Tibial nerve (tissue), 4 donors: Measurements from ENCODE around the gene FCER1G. TPM values are rescaled to one million over a fixed set of nuclear protein-coding genes. Genes with fewer than 3 reads are reported as not detected.

ENCODE experiments used
- DNase-seq, 2 donors: peaks; one replicate each; pipeline ENCODE4 v3.0.0-alpha.2; 2019; ENCODE audit warnings: low spot score in 2 of 2
- H3K27ac ChIP-seq, 4 donors: fragments of 200-600 bp; sonication (generic) in 3 of 4; one replicate each; pipeline ENCODE4 v1.5.1; 2017 to 2019; ENCODE audit warnings: mild to moderate bottlenecking in 1 of 4
- H3K27me3 ChIP-seq, 2 donors: fragments of 200-600 bp; sonication (generic) in 1 of 2; one replicate each; pipeline versions ENCODE4 v1.5.1 to v1.6.0; 2017 to 2019
- H3K36me3 ChIP-seq, 3 donors: fragments of 200-600 bp; sonication (generic); one replicate each; pipeline ENCODE4 v1.5.1; 2018 to 2019
- H3K4me1 ChIP-seq, 4 donors: fragments of 200-600 bp; sonication (generic) in 3 of 4; one replicate each; pipeline ENCODE4 v1.5.1; 2017 to 2019
- H3K4me3 ChIP-seq, 4 donors: fragments of 200-600 bp; sonication (generic) in 3 of 4; one replicate each; pipeline ENCODE4 v1.5.1; 2017 to 2019; ENCODE audit warnings: mild to moderate bottlenecking in 1 of 4, moderate library complexity in 1 of 4
- H3K9me3 ChIP-seq, 4 donors: fragments of 200-600 bp; sonication (generic) in 3 of 4; one replicate each; pipeline ENCODE4 v1.5.1; 2017 to 2019
- CTCF ChIP-seq, 5 experiments: fragments of 200-600 bp in 3 of 5; fragments of 450-650 bp in 2 of 5; sonication (generic) in 3 of 5; IDR thresholded peaks; one replicate each; pipeline ENCODE4 v1.5.1; 2016 to 2019; ENCODE audit warnings: antibody characterized with exemption in 5 of 5, mild to moderate bottlenecking in 3 of 5, moderate library complexity in 2 of 5
- EP300 ChIP-seq, 2 donors: sonication (generic); formaldehyde crosslinking; IDR thresholded peaks; one replicate each; pipeline ENCODE4 v1.6.1; 2017; ENCODE audit warnings: antibody characterized with exemption in 2 of 2, mild to moderate bottlenecking in 1 of 2
- POLR2A ChIP-seq, 2 donors: fragments of 450-650 bp; IDR thresholded peaks; one replicate each; pipeline ENCODE4 v1.6.1; 2017; ENCODE audit warnings: antibody characterized with exemption in 2 of 2, mild to moderate bottlenecking in 2 of 2, moderate library complexity in 2 of 2
- WGBS, 2 donors: methylation state at CpG; one replicate each; pipeline ENCODE4 v1.1.5; 2018; 5-methylcytosine and 5-hydroxymethylcytosine counted together
- total RNA-seq, 4 donors: library from RNA; depleted of rRNA; stranded (reverse); fragments of >200 nt; gene quantifications; one replicate each; pipeline ENCODE4 v1.1.0, GENCODE V29; 2016

Gene FCER1G
- total RNA-seq, 4 donors from 2014 or later, result 40.6 to 190 (median 50.9) TPM

- Histone ChIP-seq H3K4me3 (no peak overlapping the region), H3K27ac (peak overlapping the region in 3 of 4 donors; percentile 56 to 73 (median 62)), H3K27me3 (no peaks in the 10 kb centered on the region), H3K9me3 (no peaks in the 10 kb centered on the region), H3K4me1 (peaks cover 0 to 32% (median 12%) of the 10 kb centered on the region in 4 donors), H3K36me3 (peaks cover 0 to 3% (median 0%) of the 10 kb centered on the region in 3 donors)
- DNase-seq, result no peak
- WGBS, 2 donors, result 31% methylated on average over 2 of the region's 2 CpGs
- TF ChIP-seq POLR2A (IDR thresholded peaks at IDR 0.05) (no peak), CTCF (IDR thresholded peaks at IDR 0.05) (no peak), EP300 (IDR thresholded peaks at IDR 0.05) (no peak)
These were observed 29.3 kb upstream of the FCER1G start for GRCh38 chr1:161185732-161186311.

GRCh38 chr1:161187311-161187710 lies 27.8 kb upstream of the FCER1G start:
- peaks cover 0 to 30% (median 13%) of the 10 kb centered on the region in 4 donors for H3K4me1 ChIP-seq
- TF ChIP-seq EP300 (IDR thresholded peaks at IDR 0.05) (no peak), CTCF (IDR thresholded peaks at IDR 0.05) (no peak), POLR2A (IDR thresholded peaks at IDR 0.05) (no peak)
- H3K36me3 ChIP-seq, result peaks cover 0 to 17% (median 0%) of the 10 kb centered on the region in 3 donors
- WGBS, 2 donors, result 70 to 72% methylated on average over 3 of the region's 3 CpGs
- H3K4me3 ChIP-seq, result no peak overlapping the region
- no peaks in the 10 kb centered on the region for H3K9me3 ChIP-seq
- no peak overlapping the region for H3K27ac ChIP-seq
- DNase-seq, result no peak
- no peaks in the 10 kb centered on the region for H3K27me3 ChIP-seq

GRCh38 chr1:161188381-161188780 lies 26.7 kb upstream of the FCER1G start:
- no peak for TF ChIP-seq CTCF (IDR thresholded peaks at IDR 0.05)
- TF ChIP-seq EP300 (IDR thresholded peaks at IDR 0.05), result no peak
- TF ChIP-seq POLR2A (IDR thresholded peaks at IDR 0.05), result no peak
- WGBS, 2 donors, result 72 to 82% methylated on average over 6 of the region's 6 CpGs
- no peak overlapping the region for H3K27ac ChIP-seq

GRCh38 chr1:161189036-161189435 lies 26.1 kb upstream of the FCER1G start:
- H3K4me3 ChIP-seq, result no peak overlapping the region
- H3K27ac ChIP-seq, result peak overlapping the region in 1 of 4 donors; percentile 26
- peak in 1 of 2 donors; percentile 50 for TF ChIP-seq EP300 (IDR thresholded peaks at IDR 0.05)
- no peak for TF ChIP-seq POLR2A (IDR thresholded peaks at IDR 0.05)
- 78 to 83% methylated on average over 5 of the region's 5 CpGs for WGBS, 2 donors
- H3K36me3 ChIP-seq, result peaks cover 0 to 17% (median 0%) of the 10 kb centered on the region in 3 donors
- no peaks in the 10 kb centered on the region for H3K27me3 ChIP-seq
- H3K9me3 ChIP-seq, result no peaks in the 10 kb centered on the region
- peaks cover 0 to 43% (median 25%) of the 10 kb centered on the region in 4 donors for H3K4me1 ChIP-seq
- DNase-seq, result no peak

More at GRCh38 chr1:161188381-161188780, 26.7 kb upstream of the FCER1G start:
- no peak overlapping the region for H3K4me3 ChIP-seq
- H3K36me3 ChIP-seq, result peaks cover 0 to 17% (median 0%) of the 10 kb centered on the region in 3 donors
- H3K4me1 ChIP-seq, result peaks cover 0 to 37% (median 22%) of the 10 kb centered on the region in 4 donors
- no peak for DNase-seq
- no peaks in the 10 kb centered on the region for H3K27me3 ChIP-seq
- no peaks in the 10 kb centered on the region for H3K9me3 ChIP-seq

- peaks cover 0 to 17% (median 0%) of the 10 kb centered on the region in 3 donors for H3K36me3 ChIP-seq
- 42 to 55% methylated on average over 20 to 21 of the region's 22 CpGs for WGBS, 2 donors
- no peak for DNase-seq
These were observed 24.1 kb upstream of the FCER1G start for GRCh38 chr1:161190962-161191521.

More at GRCh38 chr1:161190962-161191521, 24.1 kb upstream of the FCER1G start:
- no peaks in the 10 kb centered on the region for H3K27me3 ChIP-seq
- no peak overlapping the region for H3K4me3 ChIP-seq
- no peaks in the 10 kb centered on the region for H3K9me3 ChIP-seq
- peaks cover 0 to 46% (median 30%) of the 10 kb centered on the region in 4 donors for H3K4me1 ChIP-seq
- H3K27ac ChIP-seq, result peak overlapping the region in 2 of 4 donors; percentile 8 to 28
- TF ChIP-seq EP300 (IDR thresholded peaks at IDR 0.05), result no peak
- TF ChIP-seq POLR2A (IDR thresholded peaks at IDR 0.05), result no peak
- no peak for TF ChIP-seq CTCF (IDR thresholded peaks at IDR 0.05)
